NCI-H187 treated with DMSO at 0.1 percent for 48 hours (cell line): ENCODE data around the gene HMGA1.
"Not testable (repeated sequence)": the region's sequence is repeated elsewhere in the genome, so short reads cannot be mapped to it uniquely, and the experiment has no call there.

Experiments
- DNase-seq: peaks from one replicate; lab custom pipeline; 2025; lab: John Stamatoyannopoulos, UW

HMGA1 gene

GRCh38 chr6:34240329-34241248, 3.9 kb downstream of the HMGA1 start:
- no peak for DNase-seq

GRCh38 chr6:34241351-34242215, 4.9 kb downstream of the HMGA1 start:
- no peak for DNase-seq

- DNase-seq, result no peak
Observed at GRCh38 chr6:34242252-34243130, 5.8 kb downstream of the HMGA1 start.

- DNase-seq, result no peak
Observed at GRCh38 chr6:34243131-34243771, 6.6 kb downstream of the HMGA1 start.

GRCh38 chr6:34243901-34244884, 7.5 kb downstream of the HMGA1 start:
- DNase-seq, result no peak

GRCh38 chr6:34245032-34245760, 8.5 kb downstream of the HMGA1 start:
- DNase-seq, result not testable (repeated sequence)

GRCh38 chr6:34245761-34246140, 9.1 kb downstream of the HMGA1 start:
- not testable (repeated sequence) for DNase-seq

- DNase-seq, result no peak
Observed at GRCh38 chr6:34246249-34246562, 9.5 kb downstream of the HMGA1 start.

- no peak for DNase-seq
Observed at GRCh38 chr6:34246563-34247391, 10.1 kb downstream of the HMGA1 start.

GRCh38 chr6:34247481-34248197, 11.0 kb downstream of the HMGA1 start:
- no peak for DNase-seq

- no peak for DNase-seq
Observed at GRCh38 chr6:34248198-34248726, 11.6 kb downstream of the HMGA1 start.

GRCh38 chr6:34248727-34249468, 12.2 kb downstream of the HMGA1 start, which contains the start of gene SMIM29:
SMIM29 (minus strand) TSS chr6:34249006; CDS start chr6:34247791, 1,215 bp downstream.
- peak; percentile 63 for DNase-seq

GRCh38 chr6:34249469-34250261, 13.0 kb downstream of the HMGA1 start:
- no peak for DNase-seq

- not testable (repeated sequence) for DNase-seq
Observed at GRCh38 chr6:34252395-34252794, 15.7 kb downstream of the HMGA1 start.

GRCh38 chr6:34259529-34260069, 22.9 kb downstream of the HMGA1 start:
- no peak for DNase-seq
